GM10248 (cell line): ENCODE results near the gene FDX1.
A peak's percentile ranks its signal among the peaks of the same experiment; 100 is the strongest.

Experiments used
- CTCF ChIA-PET: fragments of 300-600 bp; sonication (Branson Sonifier 250); formaldehyde crosslinking; extraction: SDS; loops from one replicate; lab custom pipeline; 2021; ENCODE audit warnings: antibody characterized with exemption; lab: Yijun Ruan, JAX
- POLR2A ChIA-PET: fragments of 350-650 bp; sonication (Branson Sonifier 250); formaldehyde crosslinking; extraction: SDS; loops from one replicate; lab custom pipeline; 2020; ENCODE audit warnings: antibody characterized with exemption; lab: Yijun Ruan, JAX
- DNase-seq: peaks from one replicate; pipeline ENCODE4 v3.0.0; 2012; ENCODE audit errors: extremely low spot score
- TF ChIP-seq, protein P1 (sequence below): IDR thresholded peaks from 2 replicates; pipeline ENCODE4 v1.5.1; 2012; ENCODE audit warnings: mild to moderate bottlenecking, low read depth; ENCODE audit errors: extremely low read depth, missing control alignments, control extremely low read depth

Gene FDX1

GRCh38 chr11:110450246-110450645, 20.5 kb downstream of the FDX1 start:
- POLR2A ChIA-PET: interaction anchor here (0.6 kb wide), 1 partner anchor 22 kb away, joined by 7 read pairs; no protein-coding TSS in a partner anchor
- DNase-seq: no peak
- TF ChIP-seq, protein P1, sequence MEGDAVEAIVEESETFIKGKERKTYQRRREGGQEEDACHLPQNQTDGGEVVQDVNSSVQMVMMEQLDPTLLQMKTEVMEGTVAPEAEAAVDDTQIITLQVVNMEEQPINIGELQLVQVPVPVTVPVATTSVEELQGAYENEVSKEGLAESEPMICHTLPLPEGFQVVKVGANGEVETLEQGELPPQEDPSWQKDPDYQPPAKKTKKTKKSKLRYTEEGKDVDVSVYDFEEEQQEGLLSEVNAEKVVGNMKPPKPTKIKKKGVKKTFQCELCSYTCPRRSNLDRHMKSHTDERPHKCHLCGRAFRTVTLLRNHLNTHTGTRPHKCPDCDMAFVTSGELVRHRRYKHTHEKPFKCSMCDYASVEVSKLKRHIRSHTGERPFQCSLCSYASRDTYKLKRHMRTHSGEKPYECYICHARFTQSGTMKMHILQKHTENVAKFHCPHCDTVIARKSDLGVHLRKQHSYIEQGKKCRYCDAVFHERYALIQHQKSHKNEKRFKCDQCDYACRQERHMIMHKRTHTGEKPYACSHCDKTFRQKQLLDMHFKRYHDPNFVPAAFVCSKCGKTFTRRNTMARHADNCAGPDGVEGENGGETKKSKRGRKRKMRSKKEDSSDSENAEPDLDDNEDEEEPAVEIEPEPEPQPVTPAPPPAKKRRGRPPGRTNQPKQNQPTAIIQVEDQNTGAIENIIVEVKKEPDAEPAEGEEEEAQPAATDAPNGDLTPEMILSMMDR: no peak
- CTCF ChIA-PET: interaction anchor here (0.7 to 1.9 kb wide), 6 partner anchors 12 to 21 kb away, joined by 3 to 5 read pairs (median 4); partner anchors contain the start of gene FDX1

DNA sequence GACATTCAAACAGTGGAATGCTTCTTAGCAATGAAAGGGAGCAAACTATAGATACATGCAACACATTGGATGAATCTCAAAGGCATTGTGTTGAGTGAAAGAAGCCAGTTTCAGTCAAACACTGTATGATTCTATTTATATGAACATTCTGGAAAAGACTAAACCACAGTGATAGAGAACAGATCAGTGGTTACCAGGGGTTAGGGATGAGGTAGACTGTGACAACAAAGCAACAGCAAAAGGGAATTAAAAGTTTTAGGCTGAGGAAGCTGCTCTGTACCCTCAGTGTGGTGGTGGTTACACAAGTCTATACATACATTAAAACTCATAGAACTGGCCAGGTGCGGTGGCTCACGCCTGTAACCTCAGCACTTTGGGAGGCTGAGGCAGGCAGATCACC, 23.0 kb downstream of the FDX1 start:
- DNase-seq: no peak
- ChIA-PET POLR2A (no interaction called here), CTCF (interaction anchor here (1.0 kb wide), 1 partner anchor 12 kb away, joined by 3 read pairs; no protein-coding TSS in a partner anchor)
- TF ChIP-seq, protein P1: no peak

- TF ChIP-seq, protein P1: no peak
- CTCF ChIA-PET: interaction anchor here (1.0 to 1.3 kb wide), 4 partner anchors 11 to 253 kb away, joined by 3 to 6 read pairs (median 4); no protein-coding TSS in a partner anchor
Measured at GRCh38 chr11:110453684-110454354, 24.1 kb downstream of the FDX1 start.

GRCh38 chr11:110454609-110455008, 24.9 kb downstream of the FDX1 start:
- TF ChIP-seq, protein P1: no peak
- ChIA-PET CTCF (interaction anchor here (1.0 to 1.6 kb wide), 5 partner anchors 19 to 775 kb away, joined by 3 to 6 read pairs (median 4); no protein-coding TSS in a partner anchor), POLR2A (no interaction called here)
- DNase-seq: no peak

More at GRCh38 chr11:110453684-110454354, 24.1 kb downstream of the FDX1 start:
- DNase-seq: peak; percentile 39
- POLR2A ChIA-PET: no interaction called here

- ChIA-PET CTCF (interaction anchor here (1.0 to 1.6 kb wide), 4 partner anchors 10 to 774 kb away, joined by 3 to 7 read pairs (median 4); no protein-coding TSS in a partner anchor), POLR2A (no interaction called here)
- TF ChIP-seq, protein P1: no peak
- no peak for DNase-seq
Measured at GRCh38 chr11:110455718-110456117, 26.0 kb downstream of the FDX1 start.

GRCh38 chr11:110463153-110463552, 33.4 kb downstream of the FDX1 start:
- TF ChIP-seq, protein P1: peak; percentile 54
- ChIA-PET POLR2A (interaction anchor here (0.6 kb wide), 1 partner anchor 208 kb away, joined by 3 read pairs; no protein-coding TSS in a partner anchor), CTCF (no interaction called here)
- DNase-seq: no peak
